NCI-H2227 (cell line): ENCODE data around the gene RIMBP2.

ENCODE experiments used
- DNase-seq: peaks from one replicate; lab custom pipeline; 2025; ENCODE audit not compliant: unreplicated experiment; lab: John Stamatoyannopoulos, UW

The RIMBP2 gene

DNA sequence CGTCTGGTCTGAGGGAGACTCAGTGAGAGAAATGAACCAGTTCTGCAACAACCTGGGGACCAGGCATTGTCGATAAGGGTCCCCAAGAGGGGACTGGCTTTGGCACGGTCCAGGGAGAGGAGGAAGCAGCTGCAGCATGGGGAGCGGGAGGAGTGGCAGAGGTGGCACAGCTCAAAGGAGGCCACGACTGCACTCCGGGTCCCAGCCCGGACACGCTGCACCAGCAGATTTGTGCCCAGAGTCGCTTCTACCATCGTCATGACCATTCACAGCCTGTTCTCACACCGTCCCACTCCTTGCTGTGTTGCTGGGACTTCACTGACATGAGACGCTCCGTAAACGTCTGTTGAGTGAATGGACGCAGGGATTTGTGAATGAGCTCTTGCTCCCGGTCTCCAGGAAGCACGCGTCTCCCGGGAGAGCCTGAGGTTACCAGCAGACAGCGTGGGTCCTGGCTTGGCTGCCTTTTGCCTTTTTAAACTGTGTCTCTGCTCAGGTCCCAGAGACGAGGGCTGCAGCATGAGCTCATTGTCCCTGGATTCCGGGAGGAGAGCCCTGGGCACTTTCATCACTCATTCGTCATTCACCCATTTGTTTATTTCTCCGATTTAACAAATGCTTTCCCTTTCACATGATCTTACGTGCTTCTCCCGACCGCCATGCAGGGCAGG lies 241.4 kb downstream of the RIMBP2 start:
- no peak for DNase-seq

DNA sequence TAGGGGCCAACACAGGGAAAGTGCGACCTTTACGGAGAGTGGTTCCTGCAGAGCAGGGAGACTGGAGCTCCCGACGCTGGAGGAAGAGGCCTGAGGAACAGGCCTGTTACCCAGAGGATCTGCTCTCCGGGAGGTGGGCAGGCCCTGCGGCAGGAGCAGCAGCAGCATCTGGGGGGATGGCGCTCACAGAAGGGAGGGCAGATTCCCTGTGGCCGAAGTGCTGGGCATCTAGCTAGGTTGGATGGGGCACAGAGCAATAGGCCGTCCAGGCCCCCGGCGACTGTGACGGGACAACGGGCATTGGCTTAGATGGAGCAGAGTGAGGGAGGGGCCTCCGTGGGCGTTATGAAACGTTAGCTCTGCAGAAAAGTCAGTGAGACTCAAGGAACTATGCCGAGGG lies 242.8 kb downstream of the RIMBP2 start:
- DNase-seq, result no peak

DNA sequence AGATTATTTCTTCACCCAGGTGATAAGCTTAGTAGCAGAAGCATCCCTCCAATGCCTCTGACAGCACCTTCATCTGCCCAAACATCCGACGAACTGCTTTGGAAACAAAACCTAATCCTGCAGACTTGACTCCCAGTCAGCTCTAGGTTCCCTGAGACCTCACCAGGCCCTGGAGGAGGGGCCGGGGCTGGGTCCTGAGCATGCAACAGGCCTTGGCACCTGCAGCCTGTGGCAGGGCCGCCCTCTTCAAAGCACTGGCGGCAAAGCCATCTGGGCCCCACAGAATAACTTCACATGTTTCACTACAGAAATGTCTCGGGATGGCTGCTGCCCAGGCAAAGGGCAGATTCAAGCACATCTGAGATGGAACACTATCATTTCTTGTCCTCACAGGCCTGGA lies 245.1 kb downstream of the RIMBP2 start:
- DNase-seq, result no peak

DNA sequence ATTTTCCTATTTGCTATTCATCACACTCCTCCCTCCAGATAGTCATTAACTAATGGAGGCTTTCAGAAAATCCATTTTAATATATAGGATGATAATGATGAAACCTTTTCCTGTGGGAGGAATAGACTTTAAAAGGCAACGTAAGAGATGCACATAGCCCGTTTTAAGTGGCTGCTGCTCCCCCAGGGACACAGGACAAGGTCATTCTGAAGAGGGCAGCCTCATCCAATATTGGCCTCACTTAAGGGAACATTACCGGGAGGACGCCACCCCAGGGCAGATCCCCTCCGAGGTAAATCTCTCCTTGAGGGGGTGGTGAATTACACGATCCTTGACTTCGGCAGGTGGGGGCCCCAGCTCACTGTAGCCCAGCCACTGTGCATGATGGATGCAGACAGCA lies 246.5 kb downstream of the RIMBP2 start:
- DNase-seq, result no peak

DNA sequence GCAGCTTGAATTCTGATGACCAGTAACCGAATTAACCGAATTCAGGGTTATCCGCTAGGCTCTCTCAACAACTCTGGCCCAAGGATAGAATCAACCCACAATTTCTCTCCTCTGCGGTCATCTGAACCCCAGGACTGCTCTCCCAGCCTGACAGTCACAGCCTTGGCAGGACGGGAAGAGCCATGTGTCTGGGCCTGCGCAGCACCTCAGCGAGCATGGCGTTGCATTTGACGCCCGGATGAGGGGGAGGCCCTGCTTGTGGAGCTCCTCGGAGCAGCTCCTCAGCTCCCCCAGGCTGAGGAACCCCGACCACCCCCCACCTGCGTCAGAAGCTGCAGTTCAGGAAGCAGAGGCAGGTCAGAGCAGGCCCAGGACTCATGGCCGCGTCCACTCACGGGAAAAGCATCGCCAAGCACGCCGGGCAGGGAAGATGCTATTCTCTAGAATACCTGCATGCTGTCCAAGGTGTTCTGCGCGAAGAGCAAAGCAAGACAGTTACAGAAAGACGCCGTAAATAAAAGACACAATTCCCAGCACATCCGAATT lies 247.3 kb downstream of the RIMBP2 start:
- DNase-seq, result no peak

DNA sequence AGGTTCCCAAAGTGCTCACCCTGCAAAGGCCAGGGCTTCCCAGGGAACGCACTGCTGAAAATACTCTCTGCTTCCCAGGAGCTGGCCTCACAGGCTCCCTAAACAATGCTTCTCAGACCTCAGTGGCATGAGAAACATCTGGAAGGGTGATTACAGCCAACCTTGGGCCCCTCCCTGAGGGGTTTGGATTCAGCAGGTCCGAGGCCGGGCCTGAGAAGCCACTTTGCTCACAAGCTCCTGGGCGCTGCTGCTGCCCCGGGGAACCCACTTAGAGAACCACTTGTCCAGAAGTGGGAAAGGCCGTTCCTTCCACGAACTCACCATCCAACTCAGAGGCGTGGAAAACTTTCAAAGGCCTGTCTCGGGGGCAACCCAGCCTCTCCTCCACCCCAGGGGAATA lies 247.9 kb downstream of the RIMBP2 start:
- no peak for DNase-seq

DNA sequence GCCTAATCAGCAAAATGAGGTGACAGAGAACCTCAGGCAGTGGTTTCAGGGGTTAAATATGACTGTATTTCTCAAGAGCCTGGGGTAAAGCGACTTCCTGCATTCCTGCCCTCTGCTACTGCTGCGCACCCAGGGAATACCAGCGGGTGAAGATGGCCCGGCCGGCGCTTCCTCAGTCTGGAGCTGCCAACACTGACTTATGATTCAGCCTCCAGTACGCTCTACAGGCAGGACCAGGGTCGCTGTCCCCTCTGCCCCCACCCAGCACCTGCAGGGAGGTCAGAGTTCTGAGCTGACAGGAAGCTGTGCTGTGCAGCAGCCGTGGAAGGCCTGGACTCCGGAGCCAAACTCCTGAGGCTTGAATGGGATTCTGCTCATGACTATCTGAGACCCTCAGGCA lies 250.5 kb downstream of the RIMBP2 start:
- no peak for DNase-seq

DNA sequence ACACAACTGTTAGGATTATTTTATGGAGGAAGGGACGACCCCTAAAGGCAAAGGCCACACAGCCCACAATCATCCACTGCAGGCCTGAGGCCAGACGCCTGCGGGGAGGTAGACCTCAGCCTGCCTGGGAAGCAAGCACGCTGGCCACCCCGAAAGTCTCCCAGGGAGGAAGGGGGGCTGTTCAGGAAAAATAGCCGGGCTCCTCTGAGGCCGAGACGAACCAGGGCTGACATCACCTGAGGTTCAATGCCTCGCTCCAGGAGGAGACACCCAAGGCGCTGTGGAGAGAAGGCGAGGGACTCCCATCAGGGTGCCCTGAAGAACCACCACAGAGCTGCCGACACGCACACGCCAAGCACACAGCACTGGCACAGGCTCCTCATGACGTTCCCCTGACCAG lies 251.1 kb downstream of the RIMBP2 start:
- DNase-seq, result no peak

DNA sequence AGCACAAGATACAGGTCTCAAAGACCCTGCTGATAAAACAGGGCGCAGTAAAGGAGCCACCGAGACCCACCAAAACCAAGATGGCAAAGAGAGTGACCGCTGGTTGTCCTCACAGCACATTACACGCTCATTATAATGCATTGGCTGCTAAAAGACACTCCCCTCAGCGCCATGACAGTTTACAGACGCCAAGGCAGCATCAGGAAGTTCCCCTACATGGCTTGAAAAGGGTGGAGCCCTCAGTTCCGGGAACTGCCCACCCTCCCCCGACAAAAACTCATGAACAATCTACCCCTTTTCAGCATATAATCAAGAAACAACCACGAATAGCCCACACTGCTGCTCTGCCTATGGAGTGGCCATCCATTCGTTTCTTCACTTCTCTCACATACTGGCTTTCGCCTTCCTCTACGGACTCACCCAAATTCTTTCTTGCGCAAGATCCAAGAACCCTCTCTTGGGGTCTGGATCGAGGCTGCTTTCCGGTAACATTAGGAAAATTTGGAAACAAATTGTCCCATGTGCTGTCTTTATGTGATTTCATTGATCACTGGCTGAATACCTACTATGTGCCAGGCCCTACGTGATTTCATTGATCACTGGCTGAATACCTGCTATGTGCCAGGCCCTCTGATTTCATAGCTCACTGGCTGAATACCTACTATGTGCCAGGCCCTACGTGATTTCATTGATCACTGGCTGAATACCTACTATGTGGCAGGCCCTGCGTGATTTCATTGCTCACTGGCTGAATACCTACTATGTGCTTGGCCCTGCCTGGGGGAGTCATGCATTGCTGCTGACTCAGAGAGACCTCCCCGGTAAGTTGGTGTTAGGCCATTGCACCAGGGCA lies 252.1 kb downstream of the RIMBP2 start:
- DNase-seq, result no peak

DNA sequence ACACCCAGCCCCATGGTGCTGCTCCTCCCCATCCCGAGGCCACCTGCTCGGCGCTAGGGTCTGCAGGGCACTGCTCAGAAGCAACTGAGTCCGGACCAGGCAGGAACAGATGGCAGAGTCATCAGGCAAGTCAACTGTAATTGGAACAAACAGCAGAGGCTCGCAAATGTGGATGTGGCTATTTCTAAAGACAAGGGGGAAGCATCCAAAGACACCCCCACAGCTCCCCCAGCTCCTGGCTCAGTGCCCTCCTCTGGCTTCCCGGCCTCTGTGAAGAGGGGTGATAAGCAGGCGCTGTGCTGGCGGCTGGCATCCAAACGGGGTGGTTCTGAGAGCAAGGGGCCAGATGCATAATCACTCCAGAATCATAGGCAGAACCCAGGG lies 252.8 kb downstream of the RIMBP2 start:
- no peak for DNase-seq

DNA sequence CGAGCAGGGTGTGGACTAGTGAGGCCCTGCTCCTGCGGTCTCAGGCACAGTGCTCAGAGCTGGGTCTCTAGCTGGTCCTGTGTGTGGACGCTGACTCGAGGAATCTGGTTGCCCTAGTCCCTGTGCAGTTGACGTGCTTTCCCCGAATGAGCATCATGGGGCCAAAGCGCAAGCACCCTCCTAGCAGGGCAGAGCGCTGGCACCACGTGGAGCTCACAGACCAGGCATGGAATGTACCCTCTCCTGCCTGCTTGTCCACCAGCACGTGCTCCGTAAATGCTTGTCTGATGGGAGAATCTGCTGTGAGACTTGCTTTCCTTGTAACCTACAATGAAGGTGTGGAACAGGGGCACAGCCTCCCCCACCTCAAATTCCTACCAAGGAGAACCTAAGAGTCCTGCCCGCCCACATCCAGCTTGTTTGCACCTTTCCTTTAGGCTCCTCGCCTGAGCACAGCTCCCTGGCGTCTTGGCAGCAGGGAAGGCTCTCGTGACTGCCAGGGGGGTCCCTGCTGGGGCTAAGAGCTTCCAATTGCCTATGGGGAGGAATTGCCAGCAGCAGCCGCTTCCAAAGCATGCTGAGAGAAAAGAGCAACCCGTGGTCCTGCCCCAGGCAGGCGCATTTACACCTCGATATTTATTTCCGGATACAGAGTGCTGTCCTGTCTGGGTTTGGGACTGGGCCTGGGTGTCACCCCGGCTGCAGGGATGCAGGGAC lies 253.4 kb downstream of the RIMBP2 start:
- DNase-seq, result no peak

DNA sequence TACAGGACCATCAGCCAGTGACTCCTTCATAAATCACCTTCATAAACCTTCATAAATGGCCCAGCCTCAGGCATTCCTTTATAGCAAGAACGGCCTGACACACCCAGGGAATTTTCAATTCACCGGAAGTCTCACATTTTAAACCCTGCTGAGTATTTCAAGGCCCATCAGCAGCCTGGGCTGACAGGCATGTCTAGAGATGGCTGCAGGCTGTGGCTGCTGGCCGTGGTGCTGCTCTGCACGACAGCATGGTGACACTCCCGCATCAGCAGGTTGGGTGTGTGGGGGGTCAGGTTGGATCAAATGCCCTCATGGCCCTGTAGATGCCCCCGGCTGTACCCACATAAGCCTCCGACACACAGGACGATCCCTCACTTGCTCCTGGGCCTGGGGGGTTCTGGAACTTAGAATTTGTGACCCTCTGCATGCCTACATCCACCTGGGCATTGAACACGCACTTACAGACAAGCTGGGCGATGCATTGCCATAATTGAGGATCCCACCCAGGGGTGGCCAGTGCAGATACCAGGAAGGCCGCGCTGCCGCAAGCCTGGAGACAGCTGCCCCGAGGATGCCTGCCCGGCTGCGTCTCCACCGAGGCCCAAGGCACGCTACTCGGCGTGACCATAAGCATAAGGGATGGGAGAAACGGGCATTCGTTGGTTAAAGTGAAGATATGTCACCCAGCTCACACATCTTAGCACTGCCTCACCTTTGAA lies 254.1 kb downstream of the RIMBP2 start:
- DNase-seq, result no peak

DNA sequence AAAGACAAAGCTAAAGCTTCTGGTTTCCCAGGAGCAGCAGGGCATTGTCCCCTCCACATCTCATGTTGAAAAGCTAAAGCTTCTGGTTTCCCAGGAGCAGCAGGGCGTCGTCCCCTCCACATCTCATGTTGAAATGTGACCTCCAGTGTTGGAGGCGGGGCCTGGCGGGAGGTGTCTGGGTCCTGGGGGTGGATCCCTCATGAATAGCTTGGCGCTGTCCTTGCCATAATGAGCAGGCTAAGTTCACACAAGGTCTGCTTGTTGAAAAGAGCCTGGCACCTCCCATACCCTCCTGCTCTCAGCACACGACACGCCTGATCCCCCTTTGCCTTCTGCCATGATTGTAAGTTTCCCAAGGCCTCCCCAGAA lies 254.7 kb downstream of the RIMBP2 start:
- no peak for DNase-seq

DNA sequence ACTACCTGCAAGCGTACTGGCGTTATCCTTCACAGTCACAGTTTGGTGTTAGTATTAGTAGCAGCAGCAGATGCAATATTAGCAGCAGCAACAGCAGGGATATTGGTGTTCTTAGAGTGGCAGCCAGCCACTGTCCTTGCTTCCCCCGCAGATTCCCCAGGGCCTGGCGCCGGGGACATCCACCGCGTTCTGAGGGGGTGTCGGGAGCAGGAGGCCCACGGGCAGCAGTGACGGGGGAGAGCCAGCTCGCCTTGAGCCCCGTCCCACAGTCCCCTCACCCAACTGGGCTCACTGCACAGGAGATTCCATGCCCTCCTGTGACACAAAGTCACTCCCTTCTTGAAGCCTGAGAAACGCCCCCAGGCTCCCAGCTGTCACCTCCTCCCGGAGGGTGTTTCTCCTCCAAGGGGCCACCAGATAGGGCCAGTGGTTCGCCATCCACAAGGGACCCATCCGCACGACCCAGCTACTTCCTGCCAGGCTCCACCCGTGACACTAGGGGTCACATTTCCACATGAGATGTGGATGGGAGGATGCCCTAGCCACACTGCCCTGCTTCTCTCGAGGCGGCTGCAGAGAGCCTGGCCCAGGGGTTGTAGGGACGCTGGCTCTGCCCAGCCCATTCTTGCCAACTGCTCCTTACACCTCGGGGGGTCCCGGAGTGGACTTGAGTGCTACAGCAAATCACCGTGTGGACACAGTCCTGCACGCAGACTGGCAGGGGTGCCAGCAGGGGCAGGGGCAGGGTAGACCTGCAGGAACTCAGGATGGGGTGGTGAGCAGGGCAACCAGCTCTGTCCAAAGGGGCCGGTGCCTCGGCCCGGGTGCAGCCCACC lies 255.3 kb downstream of the RIMBP2 start:
- DNase-seq, result no peak

DNA sequence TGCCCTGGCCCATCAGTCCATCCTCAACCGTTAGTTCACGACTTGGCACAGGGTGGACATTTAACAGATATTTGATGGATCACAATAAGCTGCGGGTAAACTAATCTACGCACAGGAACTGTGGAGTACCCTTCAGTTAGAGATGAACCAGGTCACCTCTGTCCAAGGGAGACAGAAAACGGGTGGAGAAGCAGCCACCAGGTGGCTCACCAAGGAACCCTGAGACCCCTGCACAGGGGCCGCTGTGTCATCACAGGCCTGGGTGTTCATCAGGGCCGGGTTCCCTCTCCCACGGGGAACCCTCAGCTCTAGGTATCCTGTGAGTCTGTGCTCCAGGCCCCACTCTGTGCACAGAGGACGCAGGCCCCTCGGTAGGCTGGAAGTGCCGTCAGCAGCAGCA lies 256.2 kb downstream of the RIMBP2 start:
- no peak for DNase-seq

DNA sequence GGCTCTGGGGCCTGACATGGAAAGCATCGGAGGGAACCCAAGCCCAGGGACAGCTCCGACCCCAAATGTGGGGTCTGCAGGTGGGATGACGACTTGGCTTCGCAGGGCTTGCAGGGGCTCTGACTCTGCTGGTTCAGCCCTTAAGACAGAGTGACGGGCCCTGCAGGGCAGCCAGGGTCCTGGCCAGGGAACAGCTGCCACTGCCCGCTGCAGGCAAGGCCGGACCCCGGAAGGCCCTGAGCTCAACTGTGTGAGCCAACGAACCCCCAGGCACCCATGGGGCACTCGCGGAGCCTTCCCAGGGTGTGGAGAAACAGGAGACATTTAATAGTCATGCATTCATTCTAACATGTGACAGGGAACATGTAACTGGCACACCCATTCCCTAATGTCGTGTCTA lies 257.8 kb downstream of the RIMBP2 start:
- DNase-seq, result no peak

DNA sequence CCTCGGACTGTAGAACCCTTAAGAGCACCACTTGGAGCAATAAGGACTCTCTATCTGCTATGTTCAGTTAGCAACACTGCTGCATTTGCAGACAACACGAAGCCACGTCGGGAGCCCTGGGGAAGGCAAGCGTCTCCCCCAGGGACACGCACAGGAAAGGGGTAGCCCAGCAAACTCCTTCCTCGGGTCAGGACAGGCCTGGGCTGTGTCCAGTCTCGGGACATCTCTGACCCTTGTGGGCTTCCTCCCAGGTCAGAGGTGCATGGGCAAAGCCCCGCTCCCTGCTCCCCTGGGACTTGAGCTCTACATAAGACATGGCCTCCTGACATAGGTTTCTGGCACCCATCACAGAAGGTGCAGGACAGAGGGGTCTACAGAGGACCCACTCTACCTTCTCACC lies 258.9 kb downstream of the RIMBP2 start:
- no peak for DNase-seq

DNA sequence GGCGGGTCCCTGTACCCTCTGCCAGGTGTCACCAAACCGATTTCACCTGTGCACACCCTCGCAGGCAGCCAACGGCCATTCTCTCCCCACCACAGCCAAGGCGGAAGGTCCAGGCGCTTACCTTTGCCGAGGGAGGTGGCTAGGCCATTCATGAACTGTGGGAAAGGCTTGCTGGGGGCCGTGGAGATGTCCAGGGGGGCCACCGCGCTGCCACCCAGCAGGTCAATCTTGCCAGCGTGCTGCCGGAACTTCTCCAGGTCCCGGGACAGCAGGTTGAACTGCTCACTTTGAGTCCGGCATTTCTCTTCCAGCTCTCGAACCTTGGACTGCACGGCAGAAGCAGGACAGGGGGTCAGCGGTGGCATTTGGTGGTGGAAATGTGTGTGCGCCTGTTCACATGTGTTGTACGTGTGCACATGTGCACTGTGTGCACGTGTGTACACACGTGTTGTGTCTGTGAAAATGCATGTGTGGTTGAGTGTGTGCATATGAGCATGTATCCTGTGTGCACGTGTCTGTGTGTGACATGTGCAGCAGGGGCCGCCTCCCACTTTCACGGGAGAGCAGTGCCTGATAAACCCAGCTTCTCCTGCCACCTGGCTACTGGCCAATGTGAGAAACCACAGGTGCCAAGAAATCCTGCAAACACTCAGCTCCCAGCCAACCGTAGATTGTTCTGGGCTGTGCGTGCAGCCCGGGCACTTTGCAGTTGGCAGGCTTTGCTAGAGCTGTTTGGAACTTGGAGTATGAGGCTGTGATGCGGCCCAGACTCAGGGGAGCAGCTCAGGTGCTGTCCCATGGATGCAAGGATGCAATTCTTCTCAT lies 259.5 kb downstream of the RIMBP2 start:
- no peak for DNase-seq

DNA sequence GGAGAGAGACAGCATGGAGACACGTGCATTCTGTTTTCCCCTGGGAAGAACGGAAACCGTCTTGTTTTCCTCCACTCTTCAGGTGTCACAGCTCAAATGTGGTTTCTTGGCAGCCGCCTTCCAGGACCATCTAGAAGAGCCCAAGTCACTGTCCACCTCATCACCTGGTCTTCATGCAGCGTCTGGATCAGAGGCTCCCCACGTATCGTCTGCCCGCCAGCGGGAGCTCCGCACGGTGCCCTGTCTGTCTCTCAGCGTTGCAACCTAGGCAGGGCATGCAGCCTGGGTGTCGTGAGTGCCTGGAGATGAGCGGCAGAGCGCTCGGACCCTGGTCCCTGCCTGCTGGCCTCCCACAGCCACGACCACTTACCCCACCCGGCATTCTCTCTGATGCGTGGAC lies 260.9 kb downstream of the RIMBP2 start:
- DNase-seq, result no peak
